ENCODE data around the gene TLR2. TPM values are rescaled to one million over a fixed set of nuclear protein-coding genes. Genes with fewer than 3 reads are reported as not detected.

The TLR2 gene
- total RNA-seq, 1 experiment from 2014 or later: not detected

DNA sequence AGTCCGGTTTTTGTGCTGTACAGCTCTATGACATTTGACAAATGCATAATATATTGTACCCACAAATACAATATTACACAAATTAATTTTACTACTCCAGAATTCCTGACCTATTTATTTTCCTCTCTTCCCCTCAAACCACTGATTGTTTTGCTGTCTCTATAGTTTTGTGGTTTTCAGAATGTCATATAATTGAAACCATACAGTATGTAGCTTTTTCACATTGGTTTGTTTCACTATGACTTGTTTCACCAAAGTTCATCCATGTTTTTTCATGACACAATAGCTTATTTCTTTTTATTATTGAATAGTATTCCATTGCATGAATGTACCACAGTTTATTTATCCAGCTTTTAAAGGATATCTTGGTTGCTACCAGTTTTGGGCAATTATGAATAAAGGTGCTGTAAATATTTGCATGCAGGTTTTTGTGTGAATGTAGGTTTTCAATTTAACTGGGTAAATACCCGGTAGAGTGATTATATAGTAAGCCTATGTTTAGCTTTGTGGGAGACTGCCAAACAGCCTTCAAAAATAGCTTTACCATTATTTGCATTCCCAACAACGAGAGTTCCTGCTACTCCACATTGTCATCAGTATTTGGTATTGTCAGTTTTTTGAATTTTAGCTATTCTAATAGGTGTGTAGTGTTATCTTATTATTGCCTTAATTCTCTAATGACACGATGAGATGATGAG lies 49.8 kb downstream of the TLR2 start:
- DNase-seq (ENCODE audit: low spot score): no peak

DNA sequence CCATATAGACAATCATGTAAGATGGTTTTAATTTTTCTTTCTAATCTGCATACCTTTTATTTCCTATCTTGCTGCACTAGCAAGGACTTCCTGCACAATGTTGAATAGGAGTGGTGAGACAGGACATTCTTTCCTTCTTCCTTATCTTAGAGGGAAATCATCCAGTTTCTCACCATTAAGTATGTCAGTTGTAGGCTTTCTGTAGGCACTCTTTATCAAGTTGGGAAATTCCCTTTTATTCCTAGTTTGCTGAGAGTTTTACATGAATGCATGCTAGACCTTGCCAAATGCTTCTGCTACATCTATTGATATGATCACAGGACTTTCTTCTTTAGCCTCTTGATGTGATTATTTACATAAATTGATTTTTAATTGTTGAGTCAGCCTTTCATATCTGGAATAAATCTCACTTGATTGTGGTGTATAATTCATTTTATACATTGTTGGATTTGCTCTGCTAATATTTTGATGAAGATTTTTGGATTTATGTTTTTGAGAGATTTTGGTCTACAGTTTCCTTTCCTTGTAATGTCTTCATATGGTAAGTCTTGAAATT lies 51.9 kb downstream of the TLR2 start:
- no peak for DNase-seq (ENCODE audit: low spot score)

DNA sequence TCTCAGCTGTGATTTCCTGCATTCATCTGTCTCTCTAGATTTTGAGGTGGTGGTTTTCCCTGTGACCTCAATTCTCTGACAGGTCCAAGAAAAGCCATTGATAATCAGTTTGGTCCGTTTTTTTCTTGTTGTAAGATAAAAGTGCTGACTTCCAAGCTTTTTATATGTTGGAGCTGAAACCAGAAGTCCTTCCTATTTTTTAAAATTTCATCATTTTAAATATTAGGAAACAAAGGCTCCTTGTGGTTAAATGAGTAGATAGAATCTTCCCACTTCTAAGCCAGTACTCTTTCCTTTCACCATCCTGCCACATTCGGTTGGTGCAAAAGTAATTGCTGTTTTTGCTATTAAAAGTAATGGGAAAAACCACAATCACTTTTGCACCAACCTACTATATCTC lies 57.5 kb downstream of the TLR2 start:
- DNase-seq (ENCODE audit: low spot score): no peak

DNA sequence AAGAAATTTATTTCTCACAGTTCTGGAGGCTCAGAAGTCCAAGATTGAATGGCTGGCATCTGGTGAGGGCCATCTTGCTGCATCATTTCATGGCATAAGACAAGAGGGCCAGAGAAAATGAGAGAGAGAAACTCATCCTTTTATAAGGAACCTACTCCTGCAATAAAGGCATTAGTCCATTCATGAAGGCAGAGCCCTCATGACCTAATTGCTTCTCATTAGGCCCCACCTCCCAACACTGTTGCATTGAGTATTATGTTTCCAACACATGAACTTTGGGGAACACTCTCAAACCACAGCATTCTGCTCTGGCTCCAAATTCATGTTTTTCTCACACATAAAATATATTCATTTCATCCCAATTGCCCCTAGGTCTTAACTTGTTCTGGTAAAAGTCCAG lies 61.6 kb downstream of the TLR2 start:
- DNase-seq (ENCODE audit: low spot score): no peak

DNA sequence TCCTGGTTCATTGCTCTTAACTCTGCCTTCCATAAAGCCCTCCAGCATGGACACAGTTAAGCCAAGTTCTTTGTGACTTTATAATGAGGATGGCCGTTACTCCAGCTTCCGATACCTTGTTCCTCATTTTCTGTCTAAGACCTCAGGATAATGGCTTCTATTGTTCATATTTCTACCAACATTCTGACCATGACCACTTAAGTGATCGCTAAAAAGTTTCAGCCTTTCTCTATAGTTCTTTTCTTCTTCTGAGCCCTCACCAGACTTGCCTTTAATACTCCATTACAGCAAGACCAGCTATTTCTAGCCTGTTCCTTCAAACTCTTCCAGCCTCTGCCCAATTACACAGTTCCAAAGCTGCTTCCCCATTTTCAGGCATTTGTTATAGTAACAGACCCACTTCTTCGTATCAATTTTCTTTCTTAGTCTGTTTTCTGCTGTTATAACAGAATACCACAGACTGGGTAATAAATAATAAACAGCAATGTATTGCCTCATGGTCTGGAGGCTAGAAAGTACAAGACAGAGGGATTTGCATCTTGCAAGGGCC lies 63.4 kb downstream of the TLR2 start:
- no peak for DNase-seq (ENCODE audit: low spot score)

DNA sequence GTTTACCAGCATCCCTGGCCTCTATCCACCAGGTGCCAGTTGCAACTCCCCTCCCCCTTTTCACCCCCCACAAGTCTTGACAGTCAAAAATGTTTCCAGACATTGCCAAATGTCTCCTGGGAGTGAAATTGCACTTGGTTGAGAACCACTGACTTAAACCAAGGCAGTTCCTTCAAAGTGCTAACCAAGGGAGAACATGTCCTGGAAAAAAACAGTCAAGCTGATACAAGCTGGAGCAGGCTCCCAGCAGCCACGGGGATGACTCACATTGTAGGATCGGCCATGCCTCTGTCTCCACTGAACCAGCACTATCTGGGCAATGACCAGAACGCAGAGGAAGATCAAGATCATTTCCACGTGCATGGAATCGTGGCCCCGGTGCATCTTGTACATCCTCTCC lies 64.3 kb downstream of the TLR2 start:
- peak; percentile 64 for DNase-seq (ENCODE audit: low spot score)

DNA sequence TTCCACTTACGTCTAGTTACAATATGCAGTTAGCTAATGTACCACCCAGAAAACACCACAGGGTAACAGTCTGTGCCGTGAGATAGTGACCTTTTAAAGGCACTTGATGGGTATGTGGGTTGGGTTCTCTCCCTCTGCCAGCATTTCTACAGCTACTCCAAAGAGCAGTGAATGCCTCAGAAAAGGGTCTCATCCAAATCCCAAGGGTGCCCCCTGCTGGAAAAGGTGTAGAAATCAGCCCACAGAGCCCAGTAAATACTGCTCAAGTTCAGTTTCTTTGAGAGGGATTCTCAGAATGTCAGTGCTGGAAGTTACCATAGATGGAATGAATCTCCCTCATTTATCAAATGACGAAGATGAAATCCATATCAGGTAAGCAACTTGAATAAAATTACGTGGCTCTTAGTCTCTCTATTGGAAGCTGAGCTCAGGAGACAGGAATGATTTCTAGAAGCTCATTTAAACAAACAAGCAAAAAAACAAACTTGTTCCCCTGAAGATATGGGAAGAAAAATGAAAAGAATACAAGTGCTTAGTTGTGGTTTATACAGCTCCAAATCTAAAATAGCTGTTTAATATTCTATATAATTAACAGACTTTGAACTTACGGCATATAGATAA lies 66.2 kb downstream of the TLR2 start:
- DNase-seq (ENCODE audit: low spot score): peak; percentile 75

DNA sequence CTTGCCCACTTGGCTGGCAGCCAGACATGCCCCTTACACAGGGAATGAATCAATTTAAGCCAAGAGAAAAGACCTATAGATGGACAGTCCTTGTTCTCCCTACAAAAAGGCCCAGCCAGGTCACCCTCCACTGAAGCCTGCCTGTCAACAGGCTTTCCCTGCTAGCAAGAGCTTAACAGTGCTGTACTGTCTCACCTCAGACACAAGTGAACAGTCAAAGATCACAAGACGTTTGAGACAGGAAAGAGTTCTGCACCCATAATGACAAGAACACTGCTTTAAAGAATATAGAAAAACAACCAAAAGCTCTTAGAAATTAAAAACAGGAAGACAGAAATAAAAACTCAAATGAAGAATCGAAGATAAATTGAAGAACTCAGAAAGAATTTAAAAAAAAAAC lies 71.1 kb downstream of the TLR2 start:
- no peak for DNase-seq (ENCODE audit: low spot score)

Other genes with a start within 250 kb of the TLR2 start
- gene TMEM131L, start 217.9 kb upstream of the TLR2 start, total RNA-seq (2014; rRNA removed; shearing (Covaris generic)): 13.5 and 14.2 TPM in 2 replicates
- gene RNF175, start 75.7 kb downstream of the TLR2 start, total RNA-seq (2014; rRNA removed; shearing (Covaris generic)): not detected in 2 replicates
- gene SFRP2, start 104.8 kb downstream of the TLR2 start, total RNA-seq (2014; rRNA removed; shearing (Covaris generic)): 0.29 TPM in 1 of 2 replicates, not detected in the other